Measurements from ENCODE around the gene HMCN1.
A peak's percentile ranks its signal among the peaks of the same experiment; 100 is the strongest.

HMCN1 gene

DNA sequence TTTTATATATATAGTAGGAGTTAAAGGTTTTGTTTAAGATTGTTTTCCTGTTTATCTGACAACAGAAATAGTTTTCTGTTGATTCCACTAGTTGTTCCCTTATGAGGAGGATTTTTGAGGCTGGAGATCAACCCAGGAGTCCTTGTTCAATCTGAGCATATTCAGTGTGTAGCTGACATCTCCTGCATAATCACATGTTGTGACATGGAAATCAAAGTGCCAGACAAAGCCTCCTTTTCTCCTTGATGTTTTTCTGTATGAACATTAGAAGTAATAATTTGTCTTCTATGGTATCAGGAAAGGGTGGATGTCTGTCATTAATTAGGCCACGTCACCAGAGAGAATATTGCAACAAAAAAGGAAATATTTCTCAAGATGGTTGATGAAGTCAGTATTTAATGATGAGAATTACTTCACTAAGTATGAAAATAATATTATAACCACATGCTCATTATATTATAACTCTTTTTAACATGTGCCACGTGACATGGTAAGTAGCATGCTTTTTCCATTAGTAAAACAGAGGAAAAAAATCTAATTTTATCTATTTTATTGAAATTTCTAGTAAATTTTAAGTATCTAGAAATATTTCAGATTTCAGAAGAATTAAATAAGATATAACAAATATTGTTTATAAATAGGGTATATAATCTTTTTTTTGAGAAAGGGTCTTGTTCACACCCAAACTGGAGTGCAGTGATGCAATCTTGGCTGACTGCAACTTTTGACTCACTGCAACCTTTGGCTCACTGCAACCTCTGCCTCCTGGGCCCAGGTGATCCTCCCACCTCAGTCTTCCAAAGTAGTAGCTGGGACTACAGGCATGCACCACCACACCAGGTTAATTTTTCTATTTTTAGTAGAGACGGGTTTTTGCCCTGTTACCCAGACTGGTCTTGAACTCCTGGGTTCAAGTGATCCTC, 223.5 kb downstream of the HMCN1 start:
- no peak for DNase-seq (ENCODE audit: low spot score)
- TF ChIP-seq, protein P1, sequence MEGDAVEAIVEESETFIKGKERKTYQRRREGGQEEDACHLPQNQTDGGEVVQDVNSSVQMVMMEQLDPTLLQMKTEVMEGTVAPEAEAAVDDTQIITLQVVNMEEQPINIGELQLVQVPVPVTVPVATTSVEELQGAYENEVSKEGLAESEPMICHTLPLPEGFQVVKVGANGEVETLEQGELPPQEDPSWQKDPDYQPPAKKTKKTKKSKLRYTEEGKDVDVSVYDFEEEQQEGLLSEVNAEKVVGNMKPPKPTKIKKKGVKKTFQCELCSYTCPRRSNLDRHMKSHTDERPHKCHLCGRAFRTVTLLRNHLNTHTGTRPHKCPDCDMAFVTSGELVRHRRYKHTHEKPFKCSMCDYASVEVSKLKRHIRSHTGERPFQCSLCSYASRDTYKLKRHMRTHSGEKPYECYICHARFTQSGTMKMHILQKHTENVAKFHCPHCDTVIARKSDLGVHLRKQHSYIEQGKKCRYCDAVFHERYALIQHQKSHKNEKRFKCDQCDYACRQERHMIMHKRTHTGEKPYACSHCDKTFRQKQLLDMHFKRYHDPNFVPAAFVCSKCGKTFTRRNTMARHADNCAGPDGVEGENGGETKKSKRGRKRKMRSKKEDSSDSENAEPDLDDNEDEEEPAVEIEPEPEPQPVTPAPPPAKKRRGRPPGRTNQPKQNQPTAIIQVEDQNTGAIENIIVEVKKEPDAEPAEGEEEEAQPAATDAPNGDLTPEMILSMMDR (conservative IDR thresholded peaks at IDR 0.05; ENCODE audit: low read depth) = no peak
- ChIA-PET POLR2A (ENCODE audit: low non-redundant PET) (no interaction called here), CTCF (no interaction called here)
- H3K27ac ChIP-seq = no peak overlapping the region

DNA sequence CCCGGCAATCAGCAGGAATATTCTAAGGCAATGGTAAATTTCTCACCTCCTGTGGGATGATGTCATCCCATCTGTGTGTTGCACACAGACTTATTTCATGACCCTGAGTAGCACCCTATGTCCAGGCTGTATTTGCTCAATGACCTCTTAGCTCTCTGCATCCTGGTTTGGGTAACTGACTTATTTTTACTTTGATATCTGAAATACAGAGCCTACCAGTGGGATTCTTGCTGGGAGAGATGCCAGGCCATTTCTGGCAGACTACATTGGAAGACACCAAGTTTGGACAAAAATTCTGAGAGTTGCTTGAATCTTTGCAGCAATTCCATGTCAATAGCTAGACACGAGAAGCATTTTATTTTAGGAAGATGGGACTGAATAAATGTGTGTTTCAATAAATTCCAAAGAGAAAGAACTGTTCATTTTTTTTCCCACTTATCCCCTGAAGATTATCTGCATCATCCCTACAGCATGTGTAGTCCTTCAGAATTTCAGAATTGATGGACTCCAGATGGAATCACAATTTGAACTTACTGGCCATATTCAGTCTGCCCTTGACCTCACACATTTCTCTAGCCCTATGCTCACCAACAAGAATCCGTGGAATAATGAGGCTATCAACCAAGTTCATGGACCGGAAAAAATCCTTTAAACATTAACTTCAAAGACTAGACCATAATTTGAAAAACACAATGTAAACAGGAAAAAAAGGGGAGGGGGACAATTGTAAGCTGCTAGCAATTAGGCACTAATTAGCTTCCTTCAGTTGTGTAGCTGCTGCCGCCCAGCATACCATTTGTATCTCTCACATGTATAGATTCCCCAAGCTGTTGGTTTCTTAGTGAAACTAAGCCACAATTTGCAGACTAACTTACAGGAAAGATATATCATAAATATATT, 226.5 kb downstream of the HMCN1 start:
- DNase-seq (ENCODE audit: low spot score) = no peak
- H3K27ac ChIP-seq = no peak overlapping the region
- ChIA-PET CTCF (interaction anchor here (0.6 kb wide), 2 partner anchors 91 to 357 kb away, joined by 4 to 5 read pairs; no protein-coding TSS in a partner anchor), POLR2A (ENCODE audit: low non-redundant PET) (interaction anchor here (0.7 kb wide), 1 partner anchor 117 kb away, joined by 3 read pairs; no protein-coding TSS in a partner anchor)
- TF ChIP-seq, protein P1 (conservative IDR thresholded peaks at IDR 0.05; ENCODE audit: low read depth) = no peak

DNA sequence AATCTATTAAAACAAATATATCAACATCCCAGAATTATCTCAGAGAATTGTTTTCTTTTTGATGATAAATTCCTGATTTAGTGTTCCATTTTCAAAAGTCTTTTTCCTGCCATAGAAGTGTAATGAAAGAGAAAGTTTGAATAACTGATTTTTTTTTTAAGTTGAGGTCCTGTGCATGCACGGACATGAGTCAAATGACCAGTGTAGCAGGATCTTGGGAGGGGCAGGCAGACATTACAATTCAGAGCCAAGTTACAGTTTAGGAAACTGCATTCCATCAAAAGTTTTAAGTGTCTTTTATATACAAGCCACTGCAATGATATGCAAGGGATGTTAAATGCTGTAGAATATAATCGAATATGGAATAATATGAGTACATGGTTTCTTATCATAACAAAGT, 227.5 kb downstream of the HMCN1 start:
- ChIA-PET CTCF (no interaction called here), POLR2A (ENCODE audit: low non-redundant PET) (interaction anchor here (0.7 kb wide), 1 partner anchor 118 kb away, joined by 3 read pairs; no protein-coding TSS in a partner anchor)
- TF ChIP-seq, protein P1 (conservative IDR thresholded peaks at IDR 0.05; ENCODE audit: low read depth) = no peak
- no peak overlapping the region for H3K27ac ChIP-seq
- peak; percentile 20 for DNase-seq (ENCODE audit: low spot score)

DNA sequence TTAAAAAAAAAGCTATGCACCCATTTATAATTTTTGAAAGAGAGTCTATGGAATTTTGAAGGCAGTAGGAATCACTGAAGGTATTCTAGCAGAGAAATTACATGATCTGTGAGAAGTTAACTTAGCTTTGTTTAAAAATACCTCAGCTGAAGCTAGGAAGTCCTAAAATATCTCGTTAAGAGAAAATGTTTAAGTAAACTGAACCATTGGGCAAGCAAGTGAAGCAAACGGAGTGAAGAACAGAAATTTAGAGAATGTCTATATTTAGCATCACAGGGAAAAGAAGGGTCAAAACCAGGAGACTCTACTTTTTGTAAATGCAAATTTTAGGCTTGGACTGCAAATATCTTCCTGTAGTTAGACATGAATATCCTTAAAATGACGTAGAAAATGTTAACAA, 230.8 kb downstream of the HMCN1 start:
- no peak overlapping the region for H3K27ac ChIP-seq
- ChIA-PET CTCF (interaction anchor here (0.6 kb wide), 1 partner anchor 23 kb away, joined by 5 read pairs; no protein-coding TSS in a partner anchor), POLR2A (ENCODE audit: low non-redundant PET) (no interaction called here)
- DNase-seq (ENCODE audit: low spot score) = no peak
- TF ChIP-seq, protein P1 (conservative IDR thresholded peaks at IDR 0.05; ENCODE audit: low read depth) = no peak

DNA sequence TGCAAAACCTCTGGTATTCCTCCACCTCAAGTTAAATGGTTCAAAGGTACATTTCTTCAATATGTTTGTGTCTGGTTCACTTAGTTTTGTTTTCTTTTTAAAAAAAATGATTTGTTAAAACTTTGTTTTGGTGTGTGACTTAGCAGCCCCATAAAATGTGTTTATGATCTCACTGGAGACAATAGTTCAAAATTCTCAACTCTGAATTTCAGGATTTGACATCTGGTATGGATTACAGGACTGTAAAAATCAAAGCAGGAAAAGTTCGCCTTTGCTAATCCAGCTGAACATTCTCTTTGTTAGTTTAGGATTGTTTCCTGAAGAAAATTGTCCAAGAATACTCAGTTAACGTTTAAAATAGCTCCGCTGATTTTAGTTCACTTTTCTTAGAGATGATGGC, 231.7 kb downstream of the HMCN1 start:
- TF ChIP-seq, protein P1 (conservative IDR thresholded peaks at IDR 0.05; ENCODE audit: low read depth) = no peak
- POLR2A ChIA-PET (ENCODE audit: low non-redundant PET) = no interaction called here
- DNase-seq (ENCODE audit: low spot score) = no peak
- CTCF ChIA-PET = no interaction called here
- H3K27ac ChIP-seq = no peak overlapping the region

DNA sequence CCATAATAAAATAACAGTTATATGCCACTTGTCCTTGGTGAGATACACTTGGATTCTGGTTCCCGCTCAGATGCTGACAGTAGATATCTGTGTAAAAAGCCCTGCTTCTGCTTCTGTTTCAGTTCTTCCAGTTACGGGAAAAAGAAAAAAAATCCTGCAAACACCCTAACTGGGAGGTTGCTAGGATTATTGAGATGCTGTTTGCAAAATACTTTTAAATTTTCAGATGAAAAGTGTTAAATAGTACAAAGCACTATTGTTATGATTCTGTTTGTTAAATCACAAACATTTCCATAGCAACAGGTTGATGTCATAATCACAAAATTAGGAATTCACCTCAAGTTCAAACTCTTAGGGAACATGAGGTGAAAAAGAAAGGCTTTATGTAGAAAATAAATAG, 232.3 kb downstream of the HMCN1 start:
- ChIA-PET CTCF (no interaction called here), POLR2A (ENCODE audit: low non-redundant PET) (no interaction called here)
- no peak overlapping the region for H3K27ac ChIP-seq
- TF ChIP-seq, protein P1 (conservative IDR thresholded peaks at IDR 0.05; ENCODE audit: low read depth) = no peak
- DNase-seq (ENCODE audit: low spot score) = no peak

All from RWPE1 (cell line).